Measurements from ENCODE around the gene FAM98B. TPM values are rescaled to one million over a fixed set of nuclear protein-coding genes. Genes with fewer than 3 reads are reported as not detected.

The FAM98B gene
- total and polyA plus RNA-seq, 2 donors (not counting 1 experiment from before 2014, with no cell fraction given) = 4.8 to 9.0 TPM

- H3K9me3 ChIP-seq (ENCODE audit: control insufficient read depth, insufficient read depth, low read depth, low read length) = no peaks in the 10 kb centered on the region
- H3K27ac ChIP-seq (ENCODE audit: insufficient read depth, low read length) = no peak overlapping the region
- no peaks in the 10 kb centered on the region for H3K36me3 ChIP-seq (ENCODE audit: control insufficient read depth, insufficient read depth, low read length)
- no peak for TF ChIP-seq CTCF (conservative IDR thresholded peaks at IDR 0.05 in 1 of 2, IDR thresholded peaks at IDR 0.05 in 1 of 2; ENCODE audit: low read depth in 1 of 2, low read length in 2 of 2)
- no peak for TF ChIP-seq EZH2 (IDR thresholded peaks at IDR 0.05; ENCODE audit: low read length, missing control alignments)
- H3K4me3 ChIP-seq (replicated peaks in 1 of 4; ENCODE audit: control extremely low read depth in 1 of 4, insufficient read depth in 1 of 4, low read depth in 3 of 4, low read length in 4 of 4) = no peak overlapping the region
- no peaks in the 10 kb centered on the region for H3K4me1 ChIP-seq (ENCODE audit: control insufficient read depth, extremely low read depth, insufficient read depth, low read length)
- no peaks in the 10 kb centered on the region for H3K79me2 ChIP-seq (ENCODE audit: control insufficient read depth, insufficient read depth, low read length)
- no peak overlapping the region for H3K4me2 ChIP-seq (ENCODE audit: extremely low read depth, insufficient read depth, low read length)
- peak in 1 of 2 donors; percentile 27 for DNase-seq (ENCODE audit: low read depth in 2 of 2)
- no peak overlapping the region for H2AFZ ChIP-seq (ENCODE audit: low read length)
- H4K20me1 ChIP-seq (ENCODE audit: control insufficient read depth, extremely low read depth, insufficient read depth, low read length) = no peaks in the 10 kb centered on the region
- no peak overlapping the region for H3K9ac ChIP-seq (ENCODE audit: insufficient read depth, low read length)
- no peaks in the 10 kb centered on the region for H3K27me3 ChIP-seq (ENCODE audit: control insufficient read depth, insufficient read depth, low read length)
Observed at GRCh38 chr15:38517312-38517975, 63.5 kb downstream of the FAM98B start.

- Histone ChIP-seq H3K4me1 (ENCODE audit: control insufficient read depth, extremely low read depth, insufficient read depth, low read length) (no peaks in the 10 kb centered on the region), H3K4me2 (ENCODE audit: extremely low read depth, insufficient read depth, low read length) (no peak overlapping the region), H3K9ac (ENCODE audit: insufficient read depth, low read length) (no peak overlapping the region), H3K9me3 (ENCODE audit: control insufficient read depth, insufficient read depth, low read depth, low read length) (no peaks in the 10 kb centered on the region), H2AFZ (ENCODE audit: low read length) (no peak overlapping the region), H3K36me3 (ENCODE audit: control insufficient read depth, insufficient read depth, low read length) (no peaks in the 10 kb centered on the region), H4K20me1 (ENCODE audit: control insufficient read depth, extremely low read depth, insufficient read depth, low read length) (no peaks in the 10 kb centered on the region), H3K27ac (ENCODE audit: insufficient read depth, low read length) (no peak overlapping the region), H3K27me3 (ENCODE audit: control insufficient read depth, insufficient read depth, low read length) (no peaks in the 10 kb centered on the region), H3K4me3 (replicated peaks in 1 of 4; ENCODE audit: control extremely low read depth in 1 of 4, insufficient read depth in 1 of 4, low read depth in 3 of 4, low read length in 4 of 4) (no peak overlapping the region), H3K79me2 (ENCODE audit: control insufficient read depth, insufficient read depth, low read length) (no peaks in the 10 kb centered on the region)
- DNase-seq (ENCODE audit: low read depth in 2 of 2) = no peak
- TF ChIP-seq CTCF (conservative IDR thresholded peaks at IDR 0.05 in 1 of 2, IDR thresholded peaks at IDR 0.05 in 1 of 2; ENCODE audit: low read depth in 1 of 2, low read length in 2 of 2) = no peak
- TF ChIP-seq EZH2 (IDR thresholded peaks at IDR 0.05; ENCODE audit: low read length, missing control alignments) = no peak
Observed at GRCh38 chr15:38518084-38518483, 64.2 kb downstream of the FAM98B start.

- no peaks in the 10 kb centered on the region for H3K36me3 ChIP-seq (ENCODE audit: control insufficient read depth, insufficient read depth, low read length)
- no peak overlapping the region for H3K9ac ChIP-seq (ENCODE audit: insufficient read depth, low read length)
- H3K79me2 ChIP-seq (ENCODE audit: control insufficient read depth, insufficient read depth, low read length) = no peaks in the 10 kb centered on the region
- no peak overlapping the region for H3K4me3 ChIP-seq (replicated peaks in 1 of 4; ENCODE audit: control extremely low read depth in 1 of 4, insufficient read depth in 1 of 4, low read depth in 3 of 4, low read length in 4 of 4)
- TF ChIP-seq CTCF (conservative IDR thresholded peaks at IDR 0.05 in 1 of 2, IDR thresholded peaks at IDR 0.05 in 1 of 2; ENCODE audit: low read depth in 1 of 2, low read length in 2 of 2) (no peak), EZH2 (IDR thresholded peaks at IDR 0.05; ENCODE audit: low read length, missing control alignments) (no peak)
- no peaks in the 10 kb centered on the region for H3K27me3 ChIP-seq (ENCODE audit: control insufficient read depth, insufficient read depth, low read length)
- DNase-seq (ENCODE audit: low read depth in 2 of 2) = no peak
- H4K20me1 ChIP-seq (ENCODE audit: control insufficient read depth, extremely low read depth, insufficient read depth, low read length) = no peaks in the 10 kb centered on the region
- H3K9me3 ChIP-seq (ENCODE audit: control insufficient read depth, insufficient read depth, low read depth, low read length) = no peaks in the 10 kb centered on the region
- no peak overlapping the region for H3K27ac ChIP-seq (ENCODE audit: insufficient read depth, low read length)
- no peaks in the 10 kb centered on the region for H3K4me1 ChIP-seq (ENCODE audit: control insufficient read depth, extremely low read depth, insufficient read depth, low read length)
- H3K4me2 ChIP-seq (ENCODE audit: extremely low read depth, insufficient read depth, low read length) = no peak overlapping the region
- no peak overlapping the region for H2AFZ ChIP-seq (ENCODE audit: low read length)
Observed at GRCh38 chr15:38520035-38520434, 66.1 kb downstream of the FAM98B start.

Measured in fibroblast of lung (primary cell).